Trophoblast cell (in vitro differentiated cells and primary cell): ENCODE measurements around the gene ZAP70.

Source experiments
- DNase-seq, 2 donors: peaks; one replicate each; pipeline ENCODE4 v3.0.0-alpha.2; 2016
- H2AFZ ChIP-seq: 2 replicates; pipeline ENCODE4 v1.6.1; 2013; ENCODE audit warnings: low read length, moderate library complexity, mild to moderate bottlenecking; ENCODE audit not compliant: insufficient read depth, poor library complexity
- H2AK5ac ChIP-seq: 2 replicates; pipeline ENCODE4 v1.6.1; 2013; ENCODE audit warnings: mild to moderate bottlenecking, low read length
- H2BK120ac ChIP-seq: 2 replicates; pipeline ENCODE4 v1.6.1; 2013; ENCODE audit warnings: low read length, mild to moderate bottlenecking, moderate library complexity; ENCODE audit not compliant: insufficient read depth, poor library complexity
- H2BK12ac ChIP-seq: 2 replicates; pipeline ENCODE4 v1.6.1; 2013; ENCODE audit warnings: mild to moderate bottlenecking, low read length, moderate library complexity
- H2BK5ac ChIP-seq: 2 replicates; pipeline ENCODE4 v1.6.1; 2013; ENCODE audit warnings: low read length, low read depth, moderate library complexity, mild to moderate bottlenecking; ENCODE audit not compliant: poor library complexity
- H3K14ac ChIP-seq: 2 replicates; pipeline ENCODE4 v1.6.1; 2013; ENCODE audit warnings: mild to moderate bottlenecking, low read length
- H3K18ac ChIP-seq: 2 replicates; pipeline ENCODE4 v1.6.1; 2013; ENCODE audit warnings: mild to moderate bottlenecking, low read length
- H3K23ac ChIP-seq: 2 replicates; pipeline ENCODE4 v1.6.1; 2013; ENCODE audit warnings: low read length
- H3K27ac ChIP-seq: 2 replicates; pipeline ENCODE4 v1.5.1; 2013; ENCODE audit warnings: low read depth, mild to moderate bottlenecking, inconsistent platforms, low read length, moderate library complexity
- H3K27me3 ChIP-seq: 2 replicates; pipeline ENCODE4 v1.6.1; 2013; ENCODE audit warnings: inconsistent platforms, mild to moderate bottlenecking, low read length, moderate library complexity; ENCODE audit not compliant: insufficient read depth
- H3K36me3 ChIP-seq, 2 experiments: 1 replicate in 1 of 2; 2 replicates in 1 of 2; pipeline ENCODE4 v1.6.1; 2013; ENCODE audit warnings: low read length in 2 of 2, mild to moderate bottlenecking in 2 of 2, moderate library complexity in 1 of 2; ENCODE audit not compliant: insufficient read depth in 2 of 2, control insufficient read depth in 1 of 2
- H3K4ac ChIP-seq: 2 replicates; pipeline ENCODE4 v1.6.1; 2013; ENCODE audit warnings: low read depth, mild to moderate bottlenecking, low read length, moderate library complexity
- H3K4me1 ChIP-seq, 2 experiments: 1 replicate in 1 of 2; 2 replicates in 1 of 2; pipeline ENCODE4 v1.6.1; 2013; ENCODE audit warnings: low read length in 2 of 2, mild to moderate bottlenecking in 2 of 2, moderate library complexity in 1 of 2; ENCODE audit not compliant: insufficient read depth in 2 of 2, control insufficient read depth in 1 of 2
- H3K4me2 ChIP-seq: 2 replicates; pipeline ENCODE4 v1.6.1; 2013; ENCODE audit warnings: inconsistent platforms, mild to moderate bottlenecking, low read length, moderate library complexity
- H3K4me3 ChIP-seq: 2 replicates; pipeline ENCODE4 v1.5.1; 2013; ENCODE audit warnings: mild to moderate bottlenecking, low read depth, low read length, inconsistent platforms
- H3K79me1 ChIP-seq: one replicate; pipeline ENCODE4 v1.6.1; 2013; ENCODE audit warnings: low read length
- H3K79me2 ChIP-seq: 2 replicates; pipeline ENCODE4 v1.6.1; 2013; ENCODE audit warnings: low read length, mild to moderate bottlenecking; ENCODE audit not compliant: control insufficient read depth, insufficient read depth, poor library complexity
- H3K9ac ChIP-seq: 2 replicates; pipeline ENCODE4 v1.6.1; 2013; ENCODE audit warnings: mild to moderate bottlenecking, low read length
- H3K9me3 ChIP-seq: 2 replicates; pipeline ENCODE4 v1.6.1; 2013; ENCODE audit warnings: low read depth, mild to moderate bottlenecking, control low read depth, inconsistent platforms, low read length; ENCODE audit not compliant: insufficient read depth
- H4K12ac ChIP-seq: 2 replicates; pipeline ENCODE4 v1.6.1; 2013; ENCODE audit warnings: low read depth, mild to moderate bottlenecking, low read length, moderate library complexity
- H4K8ac ChIP-seq: 2 replicates; pipeline ENCODE4 v1.6.1; 2013; ENCODE audit warnings: low read depth, mild to moderate bottlenecking, low read length, moderate library complexity
- H4K91ac ChIP-seq: one replicate; pipeline ENCODE4 v1.6.1; 2013; ENCODE audit warnings: low read depth, mild to moderate bottlenecking, low read length, moderate library complexity
- WGBS: extraction: QIAGEN DNeasy Blood & Tissue Kit; methylation state at CpG from one replicate; pipeline ENCODE4 v1.1.7; 2013; ENCODE audit warnings: missing lambda C conversion rate; ENCODE audit not compliant: insufficient read length, insufficient coverage; ENCODE audit errors: extremely low coverage; 5-methylcytosine and 5-hydroxymethylcytosine counted together

The ZAP70 gene

DNA sequence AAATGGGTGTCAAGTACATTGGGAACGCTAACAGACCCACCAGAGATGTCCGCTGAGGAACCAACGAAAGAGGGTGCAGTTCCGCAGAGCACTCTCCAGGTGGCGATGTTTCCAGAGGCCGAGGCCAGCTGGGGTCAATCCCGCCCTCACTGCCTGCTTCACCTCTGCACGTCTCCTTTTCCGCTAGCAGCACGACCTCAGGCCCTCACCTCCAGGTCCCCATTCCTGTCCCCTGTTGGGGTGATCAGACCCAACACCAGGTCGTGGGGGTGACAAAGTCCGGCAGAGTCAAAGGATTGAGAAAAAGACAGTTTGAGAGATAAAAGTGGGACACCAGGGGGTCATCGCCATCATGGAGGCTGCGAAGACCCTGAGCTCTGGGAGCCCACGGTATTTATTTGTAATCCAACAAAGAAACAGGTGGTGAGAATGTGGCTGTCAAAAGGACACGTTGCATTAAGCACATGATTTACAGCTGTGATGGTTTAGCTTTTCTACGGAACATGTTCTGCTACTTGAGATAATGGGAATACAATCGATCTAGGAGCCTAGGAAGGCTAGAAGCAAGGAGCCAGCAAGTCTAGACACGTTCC is 27.3 kb downstream of the ZAP70 start:
- Histone ChIP-seq H2AK5ac (no peak overlapping the region), H3K9me3 (peaks cover 5% of the 10 kb centered on the region), H3K36me3 (no peaks in the 10 kb centered on the region), H4K8ac (peak overlapping the region; percentile 8), H4K91ac (peak overlapping the region; percentile 15), H3K4me2 (no peak overlapping the region), H3K4ac (no peak overlapping the region), H3K4me3 (no peak overlapping the region), H3K79me2 (no peaks in the 10 kb centered on the region), H2BK5ac (no peak overlapping the region), H3K79me1 (peaks cover 14% of the 10 kb centered on the region), H3K9ac (no peak overlapping the region), H3K18ac (no peak overlapping the region), H3K14ac (no peak overlapping the region), H2BK12ac (no peak overlapping the region), H3K23ac (no peak overlapping the region), H3K4me1 (peaks cover 11 to 14% of the 10 kb centered on the region in 2 experiments), H3K27me3 (no peaks in the 10 kb centered on the region), H4K12ac (no peak overlapping the region), H3K27ac (peak overlapping the region; percentile 41), H2AFZ (no peak overlapping the region), H2BK120ac (no peak overlapping the region)
- WGBS = no CpG with 5 or more reads among the region's 19 CpGs
- peak; percentile 49 to 78 for DNase-seq

DNA sequence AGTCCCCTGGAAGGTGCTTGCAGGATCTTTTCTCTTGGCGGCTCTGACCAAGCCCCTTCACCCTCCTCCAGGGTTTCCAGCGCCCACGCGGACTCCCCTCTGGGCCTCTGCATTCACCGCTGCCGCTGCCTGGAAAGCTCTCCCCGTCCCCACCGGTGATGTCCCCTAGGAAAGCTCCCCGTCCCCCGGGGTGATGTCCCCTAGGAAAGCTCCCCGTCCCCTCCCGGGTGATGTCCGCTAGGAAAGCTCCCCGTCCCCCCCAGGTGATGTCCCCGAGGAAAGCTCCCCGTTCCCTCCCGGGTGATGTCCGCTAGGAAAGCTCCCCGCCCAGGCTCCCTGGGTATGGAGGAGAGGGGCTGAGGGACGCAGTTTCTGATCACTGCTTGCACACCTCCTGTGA is 27.9 kb downstream of the ZAP70 start:
- no CpG with 5 or more reads among the region's 20 CpGs for WGBS
- H4K12ac ChIP-seq = no peak overlapping the region

DNA sequence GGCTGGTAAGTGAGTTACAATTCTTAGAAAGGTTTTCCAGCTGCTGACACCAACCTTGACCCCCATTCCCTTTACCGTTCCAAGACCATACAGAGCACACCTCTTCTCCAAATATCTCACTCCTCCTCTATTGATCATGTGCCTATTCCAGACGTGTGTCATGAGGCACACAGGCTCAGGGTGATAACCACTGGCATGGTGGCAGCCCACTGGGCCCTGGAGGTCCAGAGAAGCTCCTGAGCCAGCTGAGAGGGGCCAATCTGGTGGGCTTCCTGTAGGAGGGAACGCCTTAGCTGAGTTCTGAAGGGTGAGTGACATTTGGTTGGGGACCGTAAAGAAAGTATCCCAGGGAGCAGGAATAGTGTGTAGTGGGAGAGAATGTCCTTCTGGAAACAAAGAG is 28.3 kb downstream of the ZAP70 start:
- Histone ChIP-seq H3K18ac (peak overlapping the region; percentile 76), H3K36me3 (no peaks in the 10 kb centered on the region), H4K12ac (no peak overlapping the region), H3K9ac (no peak overlapping the region), H3K27me3 (no peaks in the 10 kb centered on the region), H3K14ac (peak overlapping the region; percentile 69), H3K4me3 (no peak overlapping the region), H3K27ac (no peak overlapping the region), H3K9me3 (peaks cover 5% of the 10 kb centered on the region), H4K8ac (peak overlapping the region; percentile 43), H2BK5ac (peak overlapping the region; percentile 70), H3K23ac (no peak overlapping the region), H3K4me1 (peaks cover 11 to 14% of the 10 kb centered on the region in 2 experiments), H4K91ac (peak overlapping the region; percentile 95), H2AK5ac (peak overlapping the region; percentile 66), H2BK120ac (peak overlapping the region; percentile 27), H3K79me2 (no peaks in the 10 kb centered on the region), H3K79me1 (peaks cover 14% of the 10 kb centered on the region), H3K4me2 (no peak overlapping the region), H2BK12ac (peak overlapping the region; percentile 30), H3K4ac (peak overlapping the region; percentile 50), H2AFZ (no peak overlapping the region)
- WGBS = 100% methylated on average over 1 of the region's 4 CpGs
- DNase-seq = no peak

More for the DNA sequence above, 27.9 kb downstream of the ZAP70 start:
- no peak for DNase-seq
- peak overlapping the region; percentile 69 for H3K14ac ChIP-seq
- H2BK12ac ChIP-seq = peak overlapping the region; percentile 30
- H2BK5ac ChIP-seq = peak overlapping the region; percentile 70
- H3K18ac ChIP-seq = peak overlapping the region; percentile 76
- H4K8ac ChIP-seq = peak overlapping the region; percentile 43
- peak overlapping the region; percentile 43 for H3K27ac ChIP-seq
- H3K9me3 ChIP-seq = peaks cover 5% of the 10 kb centered on the region
- no peak overlapping the region for H3K9ac ChIP-seq
- no peak overlapping the region for H3K4me2 ChIP-seq
- H3K27me3 ChIP-seq = no peaks in the 10 kb centered on the region
- H3K23ac ChIP-seq = no peak overlapping the region
- peak overlapping the region; percentile 95 for H4K91ac ChIP-seq
- no peaks in the 10 kb centered on the region for H3K79me2 ChIP-seq
- H2AK5ac ChIP-seq = peak overlapping the region; percentile 66
- H3K4me3 ChIP-seq = no peak overlapping the region
- H3K4me1 ChIP-seq = peaks cover 11 to 14% of the 10 kb centered on the region in 2 experiments
- peak overlapping the region; percentile 27 for H2BK120ac ChIP-seq
- peaks cover 14% of the 10 kb centered on the region for H3K79me1 ChIP-seq
- peak overlapping the region; percentile 50 for H3K4ac ChIP-seq
- no peaks in the 10 kb centered on the region for H3K36me3 ChIP-seq
- no peak overlapping the region for H2AFZ ChIP-seq

DNA sequence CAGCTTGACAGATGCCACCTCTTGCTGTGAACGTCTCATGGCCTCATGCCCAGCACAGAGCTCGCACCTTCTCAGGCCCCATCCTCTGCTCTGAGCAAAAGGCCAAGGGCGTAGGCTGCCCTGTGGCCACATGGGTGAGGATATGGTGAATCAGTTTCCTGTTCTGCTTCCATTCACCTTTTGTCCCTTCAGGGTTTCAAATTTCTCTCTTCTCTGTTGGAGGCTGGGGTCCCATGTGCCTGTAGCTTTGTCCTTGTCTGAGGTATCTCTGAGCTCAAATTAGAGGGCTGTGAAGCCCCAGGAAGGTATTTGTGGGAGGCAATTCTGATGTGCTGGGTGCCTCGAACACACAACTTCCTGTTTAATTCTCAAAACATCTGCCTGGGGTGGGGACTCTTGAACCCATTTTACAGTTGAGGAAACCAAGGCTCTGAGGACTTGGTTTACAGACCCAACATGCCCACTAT is 29.0 kb downstream of the ZAP70 start:
- Histone ChIP-seq H3K9ac (no peak overlapping the region), H3K36me3 (no peaks in the 10 kb centered on the region), H3K4ac (no peak overlapping the region), H4K91ac (no peak overlapping the region), H3K18ac (no peak overlapping the region), H4K8ac (no peak overlapping the region), H2AK5ac (no peak overlapping the region), H2BK12ac (no peak overlapping the region), H4K12ac (no peak overlapping the region), H3K27ac (no peak overlapping the region), H3K4me2 (no peak overlapping the region), H3K27me3 (no peaks in the 10 kb centered on the region), H3K4me1 (peaks cover 11 to 14% of the 10 kb centered on the region in 2 experiments), H3K4me3 (no peak overlapping the region), H3K79me1 (peaks cover 15% of the 10 kb centered on the region), H2BK120ac (no peak overlapping the region), H2AFZ (no peak overlapping the region), H3K23ac (no peak overlapping the region), H3K14ac (no peak overlapping the region), H3K79me2 (no peaks in the 10 kb centered on the region), H3K9me3 (peaks cover 1% of the 10 kb centered on the region), H2BK5ac (no peak overlapping the region)
- DNase-seq = no peak
- no CpG with 5 or more reads among the region's 4 CpGs for WGBS
